GM18499 (cell line): ENCODE results near the gene HS3ST1.
"Not testable (repeated sequence)": the region's sequence is repeated elsewhere in the genome, so short reads cannot be mapped to it uniquely, and the experiment has no call there.

Experiments used
- ATAC-seq: cut with Tn5 transposase; IDR thresholded peaks from one replicate; pipeline ENCODE4 v1.9.1; 2021; ENCODE audit warnings: moderate number of reproducible peaks; ENCODE audit not compliant: insufficient read depth, unreplicated experiment

HS3ST1 gene

DNA sequence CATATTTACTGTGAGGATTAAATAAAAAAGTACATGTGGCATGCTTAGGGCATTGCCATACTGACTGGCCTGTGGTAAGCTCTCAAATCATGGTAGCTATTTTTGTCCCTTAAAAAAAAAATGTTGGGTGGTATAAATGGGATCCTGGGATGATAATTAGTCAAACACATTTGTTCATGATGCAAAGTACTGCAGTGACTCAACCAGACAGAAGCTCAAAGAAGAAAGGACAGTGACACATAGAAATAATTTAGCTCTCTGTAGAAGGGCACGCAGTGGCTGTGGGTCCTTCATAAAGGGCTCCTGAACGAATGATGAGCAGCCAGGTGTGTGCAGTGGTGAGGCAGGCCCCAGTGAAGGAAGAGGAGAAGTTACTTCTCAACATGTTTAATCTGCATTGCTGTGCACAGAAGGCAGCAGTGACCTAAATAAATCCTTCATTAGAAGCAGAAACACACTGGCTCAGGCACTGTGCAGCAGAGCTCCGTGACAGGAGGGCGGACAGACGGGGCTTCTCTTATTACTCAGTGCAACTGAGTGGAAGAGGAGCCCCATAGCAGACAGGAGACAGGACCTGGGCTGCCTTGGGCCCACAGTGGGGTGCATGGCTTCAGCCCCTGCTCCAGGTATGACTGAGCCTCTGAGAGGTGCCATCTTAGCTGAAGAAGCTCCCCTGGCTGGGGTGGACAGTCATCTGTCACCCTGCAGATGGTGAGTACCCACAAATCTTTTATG lies 20.3 kb downstream of the HS3ST1 start:
- ATAC-seq = no peak

GRCh38 chr4:11407551-11407950 lies 21.1 kb downstream of the HS3ST1 start:
- ATAC-seq = no peak

- ATAC-seq = no peak
Observed at GRCh38 chr4:11404431-11404830, 24.3 kb downstream of the HS3ST1 start.

DNA sequence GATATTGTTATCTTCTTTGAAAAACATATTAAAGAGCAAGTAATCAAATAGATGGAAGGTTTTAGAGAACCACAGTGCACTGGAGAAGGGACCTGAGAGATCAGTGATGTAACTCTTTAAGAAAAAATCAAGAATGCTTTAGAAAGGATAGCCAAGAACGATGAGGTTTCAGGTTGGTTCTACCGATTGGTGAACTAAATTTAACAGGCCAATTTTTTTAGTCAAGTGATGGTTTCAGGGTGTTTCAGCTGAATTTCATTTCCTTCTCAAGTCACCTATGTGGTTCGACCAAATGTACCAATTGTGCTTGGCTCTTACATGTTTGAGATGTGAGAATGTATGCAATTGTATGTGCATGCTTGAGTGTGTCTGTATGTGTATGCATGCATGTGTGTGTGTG lies 26.5 kb downstream of the HS3ST1 start:
- ATAC-seq = peak; percentile 78

GRCh38 chr4:11399461-11399971 lies 29.2 kb downstream of the HS3ST1 start:
- no peak for ATAC-seq

- ATAC-seq = no peak
Observed at GRCh38 chr4:11397819-11398610, 30.7 kb downstream of the HS3ST1 start.

GRCh38 chr4:11397146-11397545 lies 31.5 kb downstream of the HS3ST1 start:
- ATAC-seq = no peak

DNA sequence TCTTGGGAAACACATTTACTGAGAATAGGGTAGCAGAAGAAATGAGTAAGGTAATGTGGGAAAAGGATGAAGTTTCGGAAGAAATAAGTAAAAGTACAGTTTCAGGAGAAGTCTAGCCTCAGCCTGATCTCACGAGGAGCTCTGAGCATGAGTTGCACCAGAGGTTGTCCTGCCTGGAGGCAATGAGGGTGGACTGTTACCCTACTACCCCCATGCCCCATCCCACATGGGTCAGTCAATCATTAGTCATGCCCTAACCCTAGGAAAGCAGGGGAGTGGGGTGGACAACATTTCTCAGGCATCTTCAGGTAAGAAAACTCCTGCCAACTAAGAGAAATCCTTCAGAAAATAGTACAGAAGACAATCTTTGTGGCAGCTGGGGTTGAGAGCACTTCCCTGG lies 35.1 kb downstream of the HS3ST1 start:
- no peak for ATAC-seq

- not testable (repeated sequence) for ATAC-seq
Observed at GRCh38 chr4:11384072-11384471, 44.6 kb downstream of the HS3ST1 start.

- no peak for ATAC-seq
Observed at GRCh38 chr4:11376571-11376970, 52.1 kb downstream of the HS3ST1 start.

DNA sequence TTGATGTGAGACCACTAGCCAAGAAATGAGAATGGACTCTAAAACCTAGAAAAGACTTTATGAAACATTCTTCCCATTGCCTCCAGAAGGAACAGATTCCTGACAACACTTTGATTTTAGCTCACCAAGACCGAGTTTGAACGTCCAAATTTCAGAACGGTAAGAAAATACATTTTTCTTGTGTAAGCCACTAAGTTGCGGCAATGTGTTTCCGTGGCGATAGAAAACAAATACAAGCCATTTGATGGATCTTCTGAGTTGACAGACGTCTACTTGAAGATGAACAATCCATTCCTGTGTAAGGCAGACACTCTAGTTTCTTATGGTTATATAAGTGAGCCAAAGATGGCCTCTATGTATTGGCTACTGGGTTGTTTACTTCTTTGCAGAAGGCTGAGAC lies 52.5 kb downstream of the HS3ST1 start:
- ATAC-seq = no peak

GRCh38 chr4:11368701-11369115 lies 60.0 kb downstream of the HS3ST1 start:
- no peak for ATAC-seq

DNA sequence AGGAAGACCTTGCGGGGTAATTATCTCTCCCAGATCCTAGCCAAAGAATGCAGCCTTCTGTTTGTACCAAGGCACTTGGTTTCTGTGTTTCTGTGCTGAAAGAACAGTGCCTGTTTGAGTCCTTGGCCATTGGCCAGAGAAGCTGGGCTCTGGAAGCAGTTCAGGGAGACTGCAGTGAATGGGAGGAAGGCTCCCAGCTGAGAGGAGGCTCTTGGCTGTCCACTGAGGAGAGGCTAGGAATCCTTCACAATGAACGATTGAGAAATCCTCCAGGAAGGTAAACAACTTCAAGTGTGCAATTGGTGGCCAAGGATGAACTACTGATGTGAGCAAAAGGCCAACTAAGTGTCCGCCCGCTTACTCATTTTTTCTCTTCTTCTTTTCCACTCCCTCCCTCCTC lies 61.3 kb downstream of the HS3ST1 start:
- ATAC-seq = no peak

GRCh38 chr4:11366859-11367258 lies 61.8 kb downstream of the HS3ST1 start:
- no peak for ATAC-seq

- ATAC-seq = no peak
Observed at GRCh38 chr4:11365039-11365438, 63.7 kb downstream of the HS3ST1 start.

GRCh38 chr4:11359591-11359990 lies 69.1 kb downstream of the HS3ST1 start:
- no peak for ATAC-seq

DNA sequence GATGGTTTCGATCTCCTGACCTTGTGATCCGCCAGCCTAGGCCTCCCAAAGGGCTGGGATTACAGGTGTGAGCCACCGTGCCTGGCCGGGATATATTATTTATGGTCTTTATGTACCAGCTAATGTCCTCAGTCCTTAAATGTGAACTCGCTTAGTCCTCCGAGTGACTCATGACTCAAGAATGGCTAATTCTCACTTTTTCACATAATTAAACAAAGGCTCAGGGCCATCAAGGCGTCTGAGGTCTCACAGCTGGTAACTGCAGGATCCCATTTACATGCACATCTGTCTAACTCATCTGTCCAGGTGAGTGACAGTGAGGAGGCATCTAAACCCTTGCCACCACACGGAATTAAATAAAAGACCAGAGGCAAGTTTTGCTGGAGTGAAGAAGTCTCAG lies 73.5 kb downstream of the HS3ST1 start:
- no peak for ATAC-seq

GRCh38 chr4:11354531-11354930 lies 74.2 kb downstream of the HS3ST1 start:
- no peak for ATAC-seq

DNA sequence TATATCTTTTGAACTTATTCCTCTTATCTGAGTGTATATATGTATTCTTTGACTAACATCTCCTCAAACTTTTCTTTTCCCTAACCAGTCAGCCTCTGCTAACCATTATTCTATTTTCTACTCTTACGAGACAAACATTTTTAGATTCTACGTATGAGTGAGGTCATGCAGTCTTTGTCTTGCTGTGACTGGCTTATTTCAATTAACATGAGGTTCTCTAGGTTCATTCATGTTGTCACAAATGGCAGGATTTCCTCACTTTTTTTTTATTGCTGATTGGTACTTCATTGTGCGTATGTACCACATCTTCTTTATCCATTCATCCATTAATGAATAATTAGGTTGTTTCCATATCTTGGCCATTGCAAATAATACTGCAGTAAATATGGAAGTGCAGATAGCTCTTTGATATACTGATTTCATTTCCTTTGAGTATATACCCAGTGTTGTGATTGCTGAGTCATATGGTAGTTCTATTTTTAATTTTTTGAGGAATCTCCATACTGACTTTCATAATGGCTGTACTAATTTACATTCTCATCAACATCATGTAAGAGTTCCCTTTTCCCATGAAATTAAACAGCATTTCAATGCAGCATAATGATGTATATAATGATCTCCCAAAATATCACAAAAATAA lies 80.1 kb downstream of the HS3ST1 start:
- no peak for ATAC-seq

DNA sequence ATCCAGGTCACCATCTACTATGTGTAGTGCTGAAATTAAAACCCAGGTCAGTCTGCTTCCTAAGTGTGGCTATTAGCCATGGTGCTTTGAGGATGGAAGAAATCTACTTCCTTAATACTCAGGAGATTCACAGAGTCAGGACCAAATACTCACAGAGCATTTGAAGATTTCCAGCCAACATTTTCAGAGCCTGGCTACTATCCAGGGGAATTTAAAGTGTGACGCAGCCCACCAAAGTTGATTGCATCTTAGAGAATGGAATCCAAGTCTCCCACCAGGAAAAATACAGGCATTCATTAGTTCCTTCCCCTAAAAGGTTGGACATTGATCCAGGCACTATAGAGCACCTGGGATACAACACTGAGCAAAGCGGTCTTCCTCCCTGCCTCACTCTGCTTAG lies 83.8 kb downstream of the HS3ST1 start:
- ATAC-seq = no peak

- ATAC-seq = no peak
Observed at GRCh38 chr4:11343536-11343935, 85.2 kb downstream of the HS3ST1 start.
